GM21619 (cell line): ENCODE measurements around the gene POLR2E.

Source experiments
- ATAC-seq: cut with Tn5 transposase; IDR thresholded peaks from one replicate; pipeline ENCODE4 v1.9.1; 2021; ENCODE audit not compliant: unreplicated experiment

The POLR2E gene

DNA sequence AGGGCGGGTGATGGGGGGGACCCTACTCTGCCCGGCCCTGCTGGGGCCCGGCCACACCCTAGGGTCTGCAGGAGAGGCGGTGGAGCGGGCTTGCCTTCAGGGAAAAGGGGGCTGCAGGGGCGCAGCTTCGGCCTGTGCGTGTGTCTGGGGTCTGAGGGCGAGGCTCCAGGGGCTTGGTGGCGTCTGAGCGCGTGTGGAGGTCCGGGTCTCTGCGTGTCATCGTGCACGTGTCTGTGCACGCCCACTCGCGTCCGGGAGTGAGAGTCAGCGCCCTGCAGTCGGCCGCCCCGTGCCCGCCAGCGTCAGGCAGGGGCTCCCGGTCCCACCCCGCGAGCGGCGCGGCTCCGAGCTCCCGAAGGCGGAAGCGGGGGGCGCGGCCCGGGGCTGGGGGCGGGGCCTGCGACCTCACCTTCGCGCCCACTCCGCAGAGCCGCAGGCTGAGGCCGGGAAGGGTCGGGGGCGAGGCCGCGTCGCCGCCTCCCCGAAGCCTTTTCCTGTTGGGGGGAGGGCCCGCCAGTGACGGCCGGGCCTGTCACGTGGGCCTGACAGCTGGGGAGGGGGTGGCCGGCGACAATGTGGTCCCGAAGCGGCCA, 28.3 kb downstream of the POLR2E start, which contains the start of gene ARHGAP45:
TSS of gene ARHGAP45 (plus strand) at position 420 of the 593 bp plus-strand sequence. CDS start 239 bp downstream, outside the sequence.
- ATAC-seq: no peak

DNA sequence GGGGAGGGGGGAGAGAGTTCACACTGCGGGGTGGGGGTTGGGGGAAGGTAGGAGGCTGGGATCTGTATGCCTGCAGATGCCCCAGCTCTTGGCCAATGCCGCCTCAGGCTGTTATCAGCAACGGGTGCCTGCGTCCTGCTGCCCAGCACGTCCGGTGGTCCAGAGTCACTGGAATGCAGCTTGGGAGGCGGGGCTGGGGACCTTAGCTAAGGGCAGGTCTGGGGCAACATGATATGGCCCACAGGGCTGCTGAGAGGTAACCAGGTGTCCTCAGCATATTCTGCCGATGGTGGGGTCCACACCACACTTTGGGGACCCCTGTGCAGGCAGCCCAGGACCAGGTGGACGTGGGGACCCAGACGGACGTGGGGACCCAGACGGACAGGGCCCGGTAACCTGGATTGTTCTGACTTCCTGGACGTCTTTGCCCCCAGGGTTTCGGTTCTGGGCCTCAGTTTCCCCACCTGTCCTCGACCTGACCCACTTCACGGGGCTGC, 28.9 kb downstream of the POLR2E start:
- ATAC-seq: no peak

DNA sequence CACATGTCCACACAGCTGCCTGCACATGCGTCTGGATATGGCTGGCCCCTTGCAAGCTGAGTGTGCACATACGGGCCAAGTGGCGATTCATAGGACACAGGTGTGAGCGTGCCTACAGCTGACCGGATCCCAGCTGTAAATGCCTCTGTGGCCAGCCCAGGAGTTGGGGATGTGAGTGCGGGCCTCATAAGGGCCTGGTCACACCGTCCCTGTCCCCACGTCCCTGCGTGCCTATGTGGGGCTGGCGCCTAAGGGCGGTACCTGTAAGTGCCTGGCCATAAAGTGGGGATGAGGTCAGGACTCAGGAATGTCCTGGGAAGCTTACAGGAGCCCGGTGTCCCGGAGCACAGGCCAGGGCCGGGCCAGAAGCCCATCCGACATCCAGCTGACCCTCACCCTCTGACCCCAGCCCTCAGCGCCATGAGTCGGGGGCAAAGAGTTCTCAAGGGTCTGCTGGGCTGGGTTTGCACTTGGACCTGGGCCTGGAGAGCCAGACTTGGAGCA, 29.5 kb downstream of the POLR2E start:
- ATAC-seq: no peak

DNA sequence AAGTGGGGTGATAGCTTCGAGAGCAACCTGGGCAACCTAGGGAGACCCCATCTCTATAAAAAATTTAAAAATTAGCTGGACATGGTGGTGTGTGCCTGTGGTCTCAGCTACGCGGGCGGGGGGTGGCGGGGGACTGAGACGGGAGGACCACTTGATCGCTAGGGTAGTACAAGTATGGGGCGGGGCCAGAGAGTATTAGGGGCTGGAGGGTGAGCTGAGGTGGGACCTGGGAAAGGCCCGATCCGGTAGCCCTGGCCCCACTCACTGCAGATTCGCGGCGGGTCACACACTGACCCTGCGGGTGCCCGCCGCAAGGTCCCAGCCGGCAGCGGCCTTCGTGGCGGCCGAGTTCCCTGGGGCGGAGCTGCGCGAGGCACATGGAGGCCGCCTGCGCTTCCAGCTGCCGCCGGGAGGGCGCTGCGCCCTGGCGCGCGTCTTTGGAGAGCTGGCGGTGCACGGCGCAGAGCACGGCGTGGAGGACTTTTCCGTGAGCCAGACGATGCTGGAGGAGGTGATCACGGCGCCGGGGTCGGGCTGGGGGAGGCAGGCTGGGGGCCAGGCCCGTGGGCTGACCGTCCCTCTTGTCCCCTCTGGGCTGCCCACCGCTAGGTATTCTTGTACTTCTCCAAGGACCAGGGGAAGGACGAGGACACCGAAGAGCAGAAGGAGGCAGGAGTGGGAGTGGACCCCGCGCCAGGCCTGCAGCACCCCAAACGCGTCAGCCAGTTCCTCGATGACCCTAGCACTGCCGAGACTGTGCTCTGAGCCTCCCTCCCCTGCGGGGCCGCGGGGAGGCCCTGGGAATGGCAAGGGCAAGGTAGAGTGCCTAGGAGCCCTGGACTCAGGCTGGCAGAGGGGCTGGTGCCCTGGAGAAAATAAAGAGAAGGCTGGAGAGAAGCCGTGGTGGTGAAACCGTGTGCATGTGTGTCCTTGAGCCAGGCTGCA, 30.2 kb downstream of the POLR2E start:
- ATAC-seq: no peak

DNA sequence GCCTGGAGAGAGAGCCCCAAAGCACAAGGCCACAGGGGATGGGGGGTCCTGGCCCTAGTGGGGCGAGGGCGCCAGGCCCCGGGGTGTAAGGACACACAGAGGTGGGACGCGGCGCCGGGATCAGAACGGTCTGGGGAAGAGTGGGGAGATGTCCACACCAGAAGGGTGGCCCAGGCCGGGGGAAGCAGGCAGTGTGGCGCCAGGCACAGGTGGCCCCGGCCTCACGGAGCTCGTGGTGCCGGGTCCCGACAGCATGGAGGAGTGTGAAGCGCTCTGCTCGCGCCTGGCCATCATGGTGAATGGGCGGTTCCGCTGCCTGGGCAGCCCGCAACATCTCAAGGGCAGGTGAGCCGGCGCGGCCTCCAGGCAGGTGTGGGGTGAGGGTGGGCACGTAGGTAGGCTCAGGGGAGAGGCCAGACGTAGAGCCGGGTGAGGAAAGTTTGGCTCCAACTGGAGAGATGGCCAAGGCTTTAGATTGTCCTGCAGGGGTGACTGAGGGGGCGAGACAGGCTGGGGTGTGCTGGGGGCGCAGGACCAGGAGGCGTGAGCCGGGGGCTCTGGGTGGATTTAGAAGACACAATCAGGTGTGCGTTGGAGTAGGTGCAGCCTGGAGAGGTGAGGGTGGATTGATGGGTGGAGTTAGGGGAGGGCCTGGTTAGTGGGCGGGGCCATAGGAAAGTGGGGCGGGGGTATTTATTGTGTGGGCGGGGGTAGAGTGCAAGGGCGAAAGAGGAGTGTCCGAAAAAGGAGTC, 31.1 kb downstream of the POLR2E start:
- no peak for ATAC-seq

DNA sequence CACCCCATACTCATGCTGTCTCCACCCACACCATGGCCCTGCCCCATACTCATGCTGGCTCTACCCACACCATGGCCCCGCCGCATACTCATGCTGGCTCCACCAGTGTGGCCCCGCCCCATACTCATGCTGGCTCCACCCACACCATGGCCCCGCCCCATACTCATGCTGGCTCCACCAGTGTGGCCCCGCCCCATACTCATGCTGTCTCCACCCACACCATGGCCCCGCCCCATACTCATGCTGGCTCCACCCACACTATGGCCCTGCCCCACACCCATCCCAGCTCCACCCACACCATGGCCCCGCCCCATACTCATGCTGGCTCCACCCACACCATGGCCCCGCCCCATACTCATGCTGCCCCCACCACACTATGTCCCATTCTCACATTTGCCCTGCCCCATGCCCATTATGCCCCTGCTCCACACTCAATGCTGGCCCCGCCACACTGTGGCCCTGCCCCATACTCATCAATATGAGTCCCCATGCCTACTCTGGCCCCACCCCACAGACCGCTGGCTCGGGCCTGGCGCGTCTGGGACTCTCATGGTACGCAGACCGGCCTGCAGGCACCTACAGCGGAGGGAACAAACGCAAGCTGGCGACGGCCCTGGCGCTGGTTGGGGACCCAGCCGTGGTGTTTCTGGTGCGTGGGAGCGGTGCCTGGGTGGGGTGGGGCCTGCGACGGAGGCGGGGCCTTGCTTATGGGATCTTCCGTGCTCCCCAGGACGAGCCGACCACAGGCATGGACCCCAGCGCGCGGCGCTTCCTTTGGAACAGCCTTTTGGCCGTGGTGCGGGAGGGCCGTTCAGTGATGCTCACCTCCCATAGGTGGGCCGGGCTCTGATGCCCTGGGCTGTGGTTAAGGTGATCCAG, 31.9 kb downstream of the POLR2E start:
- no peak for ATAC-seq

DNA sequence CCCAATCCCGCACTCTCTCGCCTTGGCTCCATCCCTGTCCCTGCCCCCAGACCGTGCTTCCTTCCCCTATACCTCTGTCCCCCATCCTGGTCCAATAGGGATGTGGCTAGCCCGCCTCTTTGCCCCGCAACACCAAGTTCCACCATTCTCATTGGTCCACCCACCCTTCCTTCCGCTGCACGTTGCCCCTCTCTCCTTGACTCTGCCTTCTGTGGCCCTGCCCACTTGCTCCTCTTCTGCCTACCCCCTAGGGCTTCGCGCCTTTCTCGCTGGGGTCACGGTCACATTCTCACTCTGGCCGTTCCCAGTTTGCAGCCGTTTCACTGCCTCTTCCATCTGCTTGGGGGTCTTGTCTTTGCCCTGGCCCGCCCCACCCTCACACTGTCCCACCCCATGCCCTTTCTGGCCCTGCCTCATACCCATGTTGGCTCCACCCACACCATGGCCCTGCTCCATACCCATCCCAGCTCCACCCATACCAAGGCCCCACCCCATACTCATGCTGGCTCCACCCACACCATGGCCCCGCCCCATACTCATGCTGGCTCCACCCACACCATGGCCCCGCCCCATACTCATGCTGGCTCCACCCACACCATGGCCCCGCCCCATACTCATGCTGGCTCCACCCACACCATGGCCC, 32.7 kb downstream of the POLR2E start:
- ATAC-seq: no peak

DNA sequence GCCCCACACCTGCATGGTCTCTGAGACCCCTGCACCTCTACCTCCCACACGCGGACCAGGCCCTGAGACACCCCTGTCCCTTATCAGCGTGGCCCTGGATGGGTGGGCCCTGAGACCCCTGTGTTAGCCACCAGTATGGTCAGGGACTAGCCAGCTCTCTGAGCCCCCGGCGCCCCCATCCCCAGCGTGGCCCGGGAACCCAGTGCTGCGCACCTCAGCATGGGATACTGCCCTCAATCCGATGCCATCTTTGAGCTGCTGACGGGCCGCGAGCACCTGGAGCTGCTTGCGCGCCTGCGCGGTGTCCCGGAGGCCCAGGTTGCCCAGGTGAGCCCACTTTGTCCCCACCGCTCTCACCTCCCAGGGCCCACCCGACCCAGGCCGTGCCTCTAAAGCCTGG, 33.2 kb downstream of the POLR2E start:
- ATAC-seq: no peak

DNA sequence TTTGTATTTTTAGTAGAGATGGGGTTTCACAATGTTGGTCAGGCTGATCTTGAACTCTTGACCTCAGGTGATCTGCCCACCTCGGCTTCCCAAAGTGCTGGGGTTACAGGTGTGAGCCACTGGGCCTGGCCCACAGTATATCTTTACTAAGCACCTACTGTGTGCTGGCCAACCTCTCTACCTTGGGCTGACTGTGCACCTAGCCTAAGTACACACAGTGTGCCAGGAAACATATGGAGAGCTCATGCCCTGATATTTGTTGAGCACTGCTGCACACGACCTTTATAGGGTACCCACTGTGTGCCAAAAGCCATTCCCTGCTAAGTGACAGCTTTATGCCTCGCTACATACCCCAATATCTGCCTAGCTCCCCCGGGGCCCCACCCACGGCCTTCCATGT, 34.5 kb downstream of the POLR2E start:
- ATAC-seq: no peak

DNA sequence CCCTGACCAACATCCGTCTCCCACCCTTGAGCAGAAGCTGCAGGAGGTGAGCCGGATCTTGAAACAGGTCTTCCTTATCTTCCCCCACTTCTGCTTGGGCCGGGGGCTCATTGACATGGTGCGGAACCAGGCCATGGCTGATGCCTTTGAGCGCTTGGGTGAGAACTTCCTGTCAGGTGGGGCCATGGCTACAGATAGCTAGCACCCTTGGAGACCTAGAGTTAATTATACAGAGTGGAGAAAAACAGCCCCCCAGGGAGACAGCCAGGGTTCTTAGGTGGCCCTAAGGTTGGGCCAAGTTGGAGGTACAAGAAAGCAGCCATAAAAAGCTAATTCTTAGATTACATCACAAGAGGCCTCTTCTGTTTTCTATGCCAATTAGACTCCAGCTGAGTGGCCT, 37.1 kb downstream of the POLR2E start:
- ATAC-seq: no peak

DNA sequence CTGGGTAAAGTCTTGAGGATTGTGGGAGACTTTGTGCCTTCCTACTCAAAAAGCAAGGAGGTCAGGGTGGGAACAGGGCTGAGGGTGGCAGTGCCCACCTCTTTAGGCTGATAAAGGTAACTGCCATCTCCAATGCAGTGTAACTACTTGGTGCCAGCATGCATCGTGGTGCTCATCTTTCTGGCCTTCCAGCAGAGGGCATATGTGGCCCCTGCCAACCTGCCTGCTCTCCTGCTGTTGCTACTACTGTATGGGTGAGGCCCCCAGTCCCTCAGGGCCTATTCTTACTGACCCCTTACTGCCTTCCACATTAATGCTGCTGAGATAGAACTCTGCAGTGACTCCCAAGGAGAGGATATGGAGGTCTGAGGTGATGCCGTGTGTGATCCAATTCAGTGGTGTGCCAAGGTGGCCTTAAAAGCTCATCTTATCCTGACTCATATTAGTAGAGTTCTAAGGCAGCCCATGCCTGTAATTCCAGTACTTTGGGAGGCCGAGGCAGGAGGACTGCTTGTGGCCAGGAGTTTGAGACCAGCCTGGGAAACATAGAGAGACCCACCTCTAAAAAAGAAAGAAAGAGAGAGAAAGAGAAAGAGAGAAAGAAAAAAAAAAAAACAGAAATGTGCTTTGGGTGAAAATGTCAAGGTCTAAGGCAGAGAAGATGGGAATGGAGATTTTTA, 37.9 kb downstream of the POLR2E start:
- ATAC-seq: no peak

DNA sequence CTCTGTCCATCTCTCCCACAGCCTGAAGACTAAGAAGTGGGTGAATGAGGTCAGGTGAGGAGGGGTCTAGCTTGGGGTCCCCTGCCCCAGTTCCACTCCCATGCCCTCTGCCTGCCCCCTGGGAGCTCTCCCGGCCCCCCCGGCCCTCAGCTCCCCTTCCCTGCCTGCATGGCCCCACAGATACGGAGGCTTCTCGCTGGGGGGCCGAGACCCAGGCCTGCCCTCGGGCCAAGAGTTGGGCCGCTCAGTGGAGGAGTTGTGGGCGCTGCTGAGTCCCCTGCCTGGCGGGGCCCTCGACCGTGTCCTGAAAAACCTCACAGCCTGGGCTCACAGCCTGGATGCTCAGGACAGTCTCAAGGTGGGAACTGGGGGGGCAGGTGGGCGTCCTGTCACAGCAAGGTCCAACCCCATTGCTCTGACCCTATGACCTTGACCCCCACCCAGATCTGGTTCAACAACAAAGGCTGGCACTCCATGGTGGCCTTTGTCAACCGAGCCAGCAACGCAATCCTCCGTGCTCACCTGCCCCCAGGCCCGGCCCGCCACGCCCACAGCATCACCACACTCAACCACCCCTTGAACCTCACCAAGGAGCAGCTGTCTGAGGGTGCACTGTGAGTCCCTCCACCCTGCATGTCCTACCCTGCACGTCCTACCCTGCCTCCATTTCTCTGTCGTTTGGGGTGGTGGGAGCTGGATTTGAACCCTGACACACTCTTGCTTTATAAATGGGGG, 39.1 kb downstream of the POLR2E start:
- no peak for ATAC-seq

DNA sequence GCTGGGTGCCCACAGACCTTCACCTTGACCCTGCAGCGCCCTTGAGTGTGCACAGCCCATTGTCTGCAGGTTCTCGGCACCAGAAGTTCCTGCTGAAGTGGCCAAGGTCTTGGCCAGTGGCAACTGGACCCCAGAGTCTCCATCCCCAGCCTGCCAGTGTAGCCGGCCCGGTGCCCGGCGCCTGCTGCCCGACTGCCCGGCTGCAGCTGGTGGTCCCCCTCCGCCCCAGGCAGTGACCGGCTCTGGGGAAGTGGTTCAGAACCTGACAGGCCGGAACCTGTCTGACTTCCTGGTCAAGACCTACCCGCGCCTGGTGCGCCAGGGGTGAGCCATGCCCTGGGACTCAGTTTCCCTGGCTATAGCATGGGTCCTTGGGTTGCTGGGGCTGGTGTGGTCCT, 40.1 kb downstream of the POLR2E start:
- ATAC-seq: no peak

DNA sequence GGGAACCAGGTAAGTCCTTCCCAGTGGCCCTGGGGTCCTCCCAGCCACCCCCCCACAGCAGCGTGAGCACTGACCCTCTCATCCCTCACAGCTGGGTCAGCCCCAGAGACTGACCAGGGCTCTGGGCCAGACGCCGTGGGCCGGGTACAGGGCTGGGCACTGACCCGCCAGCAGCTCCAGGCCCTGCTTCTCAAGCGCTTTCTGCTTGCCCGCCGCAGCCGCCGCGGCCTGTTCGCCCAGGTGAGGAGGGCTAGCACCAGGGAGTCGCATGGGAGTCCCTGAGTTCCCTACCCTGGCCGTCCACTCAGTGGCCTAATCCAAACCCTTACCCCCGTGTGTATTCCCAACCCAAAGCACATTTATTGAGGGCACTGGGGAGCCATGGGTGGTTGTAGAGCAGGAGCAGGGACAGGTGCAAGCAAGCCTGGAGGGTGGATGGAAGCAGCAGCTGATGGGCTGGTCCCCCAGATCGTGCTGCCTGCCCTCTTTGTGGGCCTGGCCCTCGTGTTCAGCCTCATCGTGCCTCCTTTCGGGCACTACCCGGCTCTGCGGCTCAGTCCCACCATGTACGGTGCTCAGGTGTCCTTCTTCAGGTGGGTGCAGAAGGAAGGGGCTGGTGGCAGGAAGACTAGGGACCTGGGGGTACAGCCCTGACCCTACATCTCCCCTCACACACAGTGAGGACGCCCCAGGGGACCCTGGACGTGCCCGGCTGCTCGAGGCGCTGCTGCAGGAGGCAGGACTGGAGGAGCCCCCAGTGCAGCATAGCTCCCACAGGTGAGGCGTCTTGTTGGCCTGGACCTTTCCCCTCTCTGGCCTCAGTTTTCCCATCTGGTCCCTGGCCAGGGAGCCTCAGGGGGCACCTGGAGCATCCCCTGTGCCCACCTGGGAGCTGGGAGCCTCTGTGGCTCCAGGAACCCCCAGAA, 40.8 kb downstream of the POLR2E start:
- ATAC-seq: no peak

DNA sequence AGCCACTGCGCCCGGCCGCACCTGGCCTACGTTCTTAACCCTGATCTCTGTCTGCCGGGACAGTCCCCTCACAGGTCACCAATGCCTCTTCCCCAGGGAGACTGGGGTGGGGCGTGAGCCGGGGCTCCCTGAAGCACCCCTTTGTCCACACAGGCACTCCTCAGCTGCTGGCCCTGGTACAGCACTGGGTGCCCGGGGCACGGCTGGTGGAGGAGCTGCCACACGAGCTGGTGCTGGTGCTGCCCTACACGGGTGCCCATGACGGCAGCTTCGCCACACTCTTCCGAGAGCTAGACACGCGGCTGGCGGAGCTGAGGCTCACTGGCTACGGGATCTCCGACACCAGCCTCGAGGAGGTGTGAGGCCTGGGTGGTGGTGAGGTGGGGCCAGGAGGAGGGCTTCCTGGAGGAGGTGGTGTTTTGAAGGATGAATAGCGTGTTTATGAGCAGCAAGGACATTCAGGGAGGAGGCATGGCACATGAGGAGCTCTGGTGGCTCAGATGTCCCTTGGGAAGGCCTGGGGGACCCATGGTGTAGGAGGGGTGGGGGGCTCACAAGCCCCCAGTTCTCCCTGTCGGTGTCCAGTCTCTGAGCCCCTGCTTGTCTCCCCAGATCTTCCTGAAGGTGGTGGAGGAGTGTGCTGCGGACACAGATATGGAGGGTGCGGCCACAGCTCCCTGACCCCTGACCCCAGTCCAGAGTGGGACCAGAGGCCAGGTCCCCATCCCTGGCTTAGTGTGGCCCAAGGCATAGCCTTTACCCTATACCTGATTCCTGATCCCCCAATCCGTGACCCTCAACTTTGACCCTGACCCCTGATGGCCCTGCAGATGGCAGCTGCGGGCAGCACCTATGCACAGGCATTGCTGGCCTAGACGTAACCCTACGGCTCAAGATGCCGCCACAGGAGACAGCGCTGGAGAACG, 41.7 kb downstream of the POLR2E start:
- ATAC-seq: no peak

DNA sequence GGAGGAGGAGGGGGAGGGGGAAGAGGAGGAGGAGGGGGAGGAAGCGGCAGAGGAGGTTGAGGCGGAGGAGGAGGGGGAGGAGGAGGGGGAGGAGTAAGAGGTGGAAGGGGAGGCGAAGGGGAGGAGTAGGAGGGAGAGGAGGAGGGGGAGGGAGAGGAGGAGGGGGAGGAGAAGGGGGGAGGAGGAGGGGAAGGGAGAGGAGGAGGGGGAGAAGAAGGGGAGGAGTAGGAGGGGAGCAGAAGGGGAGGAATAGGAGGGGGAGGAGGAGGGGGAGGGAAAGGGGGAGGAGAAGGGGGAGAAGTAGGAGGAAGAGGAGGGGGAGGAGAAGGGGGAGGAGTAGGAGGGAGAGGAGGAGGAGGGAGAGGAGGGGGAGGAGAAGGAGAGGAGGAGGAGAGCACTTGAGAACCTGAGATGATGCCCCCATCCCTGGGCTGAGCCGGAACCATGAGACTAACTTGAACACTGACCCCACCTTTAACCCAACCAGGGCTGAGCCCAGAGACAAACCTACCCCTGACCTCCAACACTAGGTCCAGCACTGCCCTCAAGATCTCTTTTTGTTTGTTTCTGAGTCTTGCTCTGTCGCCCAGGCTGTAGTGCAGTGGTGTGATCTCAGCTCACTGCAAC, 42.7 kb downstream of the POLR2E start:
- no peak for ATAC-seq
